HEK293 (cell line): ENCODE measurements around the gene CD79A.
"Not testable (repeated sequence)": the region's sequence is repeated elsewhere in the genome, so short reads cannot be mapped to it uniquely, and the experiment has no call there.

Experiments used
- CTCF ChIA-PET: fragments of 350-600 bp; formaldehyde crosslinking; extraction: SDS; loops from one replicate; lab custom pipeline; 2021; ENCODE audit warnings: antibody characterized with exemption; lab: Yijun Ruan, JAX
- POLR2A ChIA-PET: fragments of 300-600 bp; formaldehyde crosslinking; extraction: SDS; loops from one replicate; lab custom pipeline; 2020; ENCODE audit warnings: antibody characterized with exemption, inconsistent platforms; lab: Yijun Ruan, JAX
- H3K27ac ChIP-seq: fragments of 200-500 bp; sonication (Bioruptor generic); 2 replicates; pipeline ENCODE4 v1.5.1; 2014; ENCODE audit warnings: low read depth, low read length, control low read depth, inconsistent platforms; ENCODE audit errors: extremely low read depth
- H3K36me3 ChIP-seq, 2 experiments: fragments of 200-500 bp in 1 of 2; sonication (Bioruptor generic) in 1 of 2; 1 replicate in 1 of 2; 2 replicates in 1 of 2; pipeline ENCODE4 v1.5.1; 2014 to 2017; ENCODE audit warnings: inconsistent platforms in 2 of 2, low read length in 2 of 2; ENCODE audit not compliant: control insufficient read depth in 2 of 2, insufficient read depth in 1 of 2
- H3K4me1 ChIP-seq: fragments of 200-500 bp; sonication (Bioruptor generic); 2 replicates; pipeline ENCODE4 v1.5.1; 2014; ENCODE audit warnings: mild to moderate bottlenecking, low read length, inconsistent platforms; ENCODE audit not compliant: control insufficient read depth, insufficient read depth
- H3K4me3 ChIP-seq: 2 replicates; pipeline ENCODE4 v1.5.1; 2011; ENCODE audit warnings: low read depth, mild to moderate bottlenecking, control low read depth, low read length, moderate library complexity
- H3K9me3 ChIP-seq: fragments of 200-500 bp; sonication (Bioruptor generic); 2 replicates; pipeline ENCODE4 v1.5.1; 2014; ENCODE audit warnings: low read depth, low read length, inconsistent platforms; ENCODE audit not compliant: control insufficient read depth, insufficient read depth
- BCL11B ChIP-seq: fragments of 450-650 bp; formaldehyde crosslinking; IDR thresholded peaks from 2 replicates; pipeline ENCODE4 v1.5.1; 2016; ENCODE audit warnings: low read depth, missing biosample characterization, missing genetic modification characterization
- TCF7L2 ChIP-seq: IDR thresholded peaks from 2 replicates; pipeline ENCODE4 v1.6.1; 2011; ENCODE audit warnings: low read depth, mild to moderate bottlenecking, inconsistent platforms, low read length, moderate library complexity, borderline replicate concordance
- ZBTB17 ChIP-seq: fragments of 450-650 bp; formaldehyde crosslinking; IDR thresholded peaks from 2 replicates; pipeline ENCODE4 v1.5.1; 2016; ENCODE audit warnings: missing biosample characterization, missing genetic modification characterization
- ZNF10 ChIP-seq: fragments of 450-650 bp; formaldehyde crosslinking; IDR thresholded peaks from 2 replicates; pipeline ENCODE4 v1.5.1; 2017; ENCODE audit warnings: missing biosample characterization, missing genetic modification characterization
- ZNF223 ChIP-seq: fragments of 450-650 bp; formaldehyde crosslinking; IDR thresholded peaks from 2 replicates; pipeline ENCODE4 v1.5.1; 2016; ENCODE audit warnings: missing biosample characterization, missing genetic modification characterization
- ZNF416 ChIP-seq: fragments of 450-650 bp; formaldehyde crosslinking; IDR thresholded peaks from 2 replicates; pipeline ENCODE4 v1.5.1; 2016; ENCODE audit warnings: missing biosample characterization, missing genetic modification characterization
- ZNF426 ChIP-seq: fragments of 450-650 bp; formaldehyde crosslinking; IDR thresholded peaks from 2 replicates; pipeline ENCODE4 v1.5.1; 2017; ENCODE audit warnings: missing biosample characterization, missing genetic modification characterization, mild to moderate bottlenecking, inconsistent platforms, moderate library complexity
- ZNF48 ChIP-seq: fragments of 450-650 bp; formaldehyde crosslinking; IDR thresholded peaks from 2 replicates; pipeline ENCODE4 v1.5.1; 2016; ENCODE audit warnings: missing biosample characterization, missing genetic modification characterization
- ZNF677 ChIP-seq: fragments of 450-650 bp; IDR thresholded peaks from 2 replicates; pipeline ENCODE4 v1.5.0; 2018; ENCODE audit warnings: missing biosample characterization, mild to moderate bottlenecking, missing genetic modification characterization, moderate library complexity
- ZNF707 ChIP-seq: fragments of 450-650 bp; formaldehyde crosslinking; IDR thresholded peaks from 2 replicates; pipeline ENCODE4 v1.5.1; 2016; ENCODE audit warnings: missing biosample characterization, missing genetic modification characterization
- ZNF785 ChIP-seq: fragments of 450-650 bp; formaldehyde crosslinking; IDR thresholded peaks from 2 replicates; pipeline ENCODE4 v1.5.1; 2016; ENCODE audit warnings: missing biosample characterization, missing genetic modification characterization
- TF ChIP-seq, protein P1 (sequence below): fragments of 450-650 bp; IDR thresholded peaks from 2 replicates; pipeline ENCODE4 v1.5.1; 2018; ENCODE audit warnings: missing biosample characterization, mild to moderate bottlenecking, missing genetic modification characterization
- TF ChIP-seq, protein P2 (sequence below): fragments of 450-650 bp; formaldehyde crosslinking; IDR thresholded peaks from 2 replicates; pipeline ENCODE4 v1.5.1; 2016; ENCODE audit warnings: missing biosample characterization, missing genetic modification characterization
- TF ChIP-seq, protein P3 (sequence below): fragments of 450-650 bp; formaldehyde crosslinking; IDR thresholded peaks from 2 replicates; pipeline ENCODE4 v1.5.1; 2016; ENCODE audit warnings: missing biosample characterization, missing genetic modification characterization
- TF ChIP-seq, protein P4 (sequence below): fragments of 450-650 bp; formaldehyde crosslinking; IDR thresholded peaks from 2 replicates; pipeline ENCODE4 v1.5.1; 2017; ENCODE audit warnings: missing biosample characterization, missing genetic modification characterization
- TF ChIP-seq, protein P5 (sequence below): fragments of 450-650 bp; formaldehyde crosslinking; IDR thresholded peaks from 2 replicates; pipeline ENCODE4 v1.5.1; 2016; ENCODE audit warnings: missing biosample characterization, missing genetic modification characterization, borderline replicate concordance
- TF ChIP-seq, protein P6 (sequence below): fragments of 450-650 bp; formaldehyde crosslinking; IDR thresholded peaks from 2 replicates; pipeline ENCODE4 v1.5.0; 2017; ENCODE audit warnings: missing biosample characterization, missing genetic modification characterization, borderline replicate concordance

The CD79A gene

DNA sequence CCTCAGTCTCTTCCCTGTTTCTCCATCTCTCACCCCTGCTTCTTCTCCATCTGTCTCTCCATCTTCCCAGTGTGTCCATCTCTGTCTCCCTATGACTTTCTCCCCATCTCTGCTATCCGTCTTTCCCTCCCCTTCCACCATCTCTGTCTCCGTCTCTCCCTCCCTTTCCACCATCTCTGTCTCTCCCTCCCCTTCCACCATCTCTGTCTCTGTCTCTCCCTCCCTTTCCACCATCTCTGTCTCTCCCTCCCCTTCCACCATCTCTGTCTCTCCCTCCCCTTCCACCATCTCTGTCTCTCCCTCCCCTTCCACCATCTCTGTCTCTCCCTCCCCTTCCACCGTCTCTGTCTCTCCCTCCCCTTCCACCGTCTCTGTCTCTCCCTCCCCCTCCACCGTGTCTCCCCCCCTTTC is 37.4 kb downstream of the CD79A start:
- H3K4me3 ChIP-seq, POLR2A ChIA-PET, H3K27ac ChIP-seq, H3K4me1 ChIP-seq, H3K9me3 ChIP-seq, CTCF ChIA-PET, H3K36me3 ChIP-seq: not testable (repeated sequence)
- TF ChIP-seq BCL11B (tag by site-specific recombination) = 0 out of 2 replicates have a peak, but pooled peaks have one; percentile 5
- peak; percentile 69; the same call in 1 of the 2 replicates for TF ChIP-seq ZBTB17 (tag by site-specific recombination)

DNA sequence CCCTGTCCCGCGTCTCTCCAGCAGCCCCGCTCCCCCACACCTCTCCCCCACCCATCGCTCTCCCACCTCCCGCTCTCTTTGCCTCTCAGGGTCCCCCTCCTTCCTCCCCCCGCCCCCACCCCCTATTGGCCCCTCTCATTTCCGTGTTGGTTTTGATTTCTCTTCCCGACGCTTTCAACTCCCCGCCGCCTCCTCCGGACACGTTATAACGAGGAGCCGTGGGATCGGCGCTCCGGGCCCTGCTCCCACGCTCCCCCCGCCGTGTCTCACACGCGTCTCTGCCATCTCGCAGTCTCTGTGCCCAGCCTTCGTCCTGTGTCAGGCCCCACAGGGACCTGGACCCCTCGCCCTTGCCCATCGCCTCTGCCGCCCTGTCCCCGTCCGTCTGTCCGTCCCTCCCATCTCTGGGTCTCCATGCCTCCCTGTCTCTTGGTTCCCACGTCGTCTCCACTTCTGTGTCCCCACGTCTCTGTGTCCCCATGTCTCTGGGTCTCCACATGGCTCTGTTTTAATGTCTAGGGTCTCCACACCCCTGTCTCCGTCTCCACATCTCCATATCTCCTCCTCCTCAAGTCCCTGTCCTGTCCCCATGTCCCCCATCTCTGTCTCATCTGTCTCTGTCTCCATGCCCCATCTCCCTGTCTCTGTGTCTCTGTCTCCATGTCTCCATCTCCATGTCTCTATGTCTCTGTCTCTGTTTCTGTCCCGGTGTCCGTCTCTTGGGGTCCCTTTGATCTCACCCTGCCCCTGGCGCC is 38.1 kb downstream of the CD79A start:
- H3K9me3 ChIP-seq = no peaks in the 10 kb centered on the region
- POLR2A ChIA-PET = no interaction called here
- CTCF ChIA-PET = no interaction called here
- no peak overlapping the region for H3K27ac ChIP-seq
- H3K36me3 ChIP-seq = no peaks in the 10 kb centered on the region
- no peaks in the 10 kb centered on the region for H3K4me1 ChIP-seq
- no peak overlapping the region for H3K4me3 ChIP-seq
- TF ChIP-seq ZNF10 (tag by site-specific recombination) = no peak
- TF ChIP-seq TCF7L2 = no peak
- no peak for TF ChIP-seq ZNF707 (tag by site-specific recombination)
- TF ChIP-seq ZNF416 (tag by site-specific recombination) = no peak
- TF ChIP-seq, protein P1, sequence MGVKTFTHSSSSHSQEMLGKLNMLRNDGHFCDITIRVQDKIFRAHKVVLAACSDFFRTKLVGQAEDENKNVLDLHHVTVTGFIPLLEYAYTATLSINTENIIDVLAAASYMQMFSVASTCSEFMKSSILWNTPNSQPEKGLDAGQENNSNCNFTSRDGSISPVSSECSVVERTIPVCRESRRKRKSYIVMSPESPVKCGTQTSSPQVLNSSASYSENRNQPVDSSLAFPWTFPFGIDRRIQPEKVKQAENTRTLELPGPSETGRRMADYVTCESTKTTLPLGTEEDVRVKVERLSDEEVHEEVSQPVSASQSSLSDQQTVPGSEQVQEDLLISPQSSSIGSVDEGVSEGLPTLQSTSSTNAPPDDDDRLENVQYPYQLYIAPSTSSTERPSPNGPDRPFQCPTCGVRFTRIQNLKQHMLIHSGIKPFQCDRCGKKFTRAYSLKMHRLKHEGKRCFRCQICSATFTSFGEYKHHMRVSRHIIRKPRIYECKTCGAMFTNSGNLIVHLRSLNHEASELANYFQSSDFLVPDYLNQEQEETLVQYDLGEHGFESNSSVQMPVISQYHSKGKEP (tag by site-specific recombination) = no peak
- TF ChIP-seq, protein P2, sequence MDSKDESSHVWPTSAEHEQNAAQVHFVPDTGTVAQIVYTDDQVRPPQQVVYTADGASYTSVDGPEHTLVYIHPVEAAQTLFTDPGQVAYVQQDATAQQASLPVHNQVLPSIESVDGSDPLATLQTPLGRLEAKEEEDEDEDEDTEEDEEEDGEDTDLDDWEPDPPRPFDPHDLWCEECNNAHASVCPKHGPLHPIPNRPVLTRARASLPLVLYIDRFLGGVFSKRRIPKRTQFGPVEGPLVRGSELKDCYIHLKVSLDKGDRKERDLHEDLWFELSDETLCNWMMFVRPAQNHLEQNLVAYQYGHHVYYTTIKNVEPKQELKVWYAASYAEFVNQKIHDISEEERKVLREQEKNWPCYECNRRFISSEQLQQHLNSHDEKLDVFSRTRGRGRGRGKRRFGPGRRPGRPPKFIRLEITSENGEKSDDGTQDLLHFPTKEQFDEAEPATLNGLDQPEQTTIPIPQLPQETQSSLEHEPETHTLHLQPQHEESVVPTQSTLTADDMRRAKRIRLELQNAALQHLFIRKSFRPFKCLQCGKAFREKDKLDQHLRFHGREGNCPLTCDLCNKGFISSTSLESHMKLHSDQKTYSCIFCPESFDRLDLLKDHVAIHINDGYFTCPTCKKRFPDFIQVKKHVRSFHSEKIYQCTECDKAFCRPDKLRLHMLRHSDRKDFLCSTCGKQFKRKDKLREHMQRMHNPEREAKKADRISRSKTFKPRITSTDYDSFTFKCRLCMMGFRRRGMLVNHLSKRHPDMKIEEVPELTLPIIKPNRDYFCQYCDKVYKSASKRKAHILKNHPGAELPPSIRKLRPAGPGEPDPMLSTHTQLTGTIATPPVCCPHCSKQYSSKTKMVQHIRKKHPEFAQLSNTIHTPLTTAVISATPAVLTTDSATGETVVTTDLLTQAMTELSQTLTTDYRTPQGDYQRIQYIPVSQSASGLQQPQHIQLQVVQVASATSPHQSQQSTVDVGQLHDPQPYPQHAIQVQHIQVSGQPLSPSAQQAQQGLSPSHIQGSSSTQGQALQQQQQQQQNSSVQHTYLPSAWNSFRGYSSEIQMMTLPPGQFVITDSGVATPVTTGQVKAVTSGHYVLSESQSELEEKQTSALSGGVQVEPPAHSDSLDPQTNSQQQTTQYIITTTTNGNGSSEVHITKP = no peak
- TF ChIP-seq ZBTB17 (tag by site-specific recombination) = peak; percentile 89
- TF ChIP-seq, protein P3, sequence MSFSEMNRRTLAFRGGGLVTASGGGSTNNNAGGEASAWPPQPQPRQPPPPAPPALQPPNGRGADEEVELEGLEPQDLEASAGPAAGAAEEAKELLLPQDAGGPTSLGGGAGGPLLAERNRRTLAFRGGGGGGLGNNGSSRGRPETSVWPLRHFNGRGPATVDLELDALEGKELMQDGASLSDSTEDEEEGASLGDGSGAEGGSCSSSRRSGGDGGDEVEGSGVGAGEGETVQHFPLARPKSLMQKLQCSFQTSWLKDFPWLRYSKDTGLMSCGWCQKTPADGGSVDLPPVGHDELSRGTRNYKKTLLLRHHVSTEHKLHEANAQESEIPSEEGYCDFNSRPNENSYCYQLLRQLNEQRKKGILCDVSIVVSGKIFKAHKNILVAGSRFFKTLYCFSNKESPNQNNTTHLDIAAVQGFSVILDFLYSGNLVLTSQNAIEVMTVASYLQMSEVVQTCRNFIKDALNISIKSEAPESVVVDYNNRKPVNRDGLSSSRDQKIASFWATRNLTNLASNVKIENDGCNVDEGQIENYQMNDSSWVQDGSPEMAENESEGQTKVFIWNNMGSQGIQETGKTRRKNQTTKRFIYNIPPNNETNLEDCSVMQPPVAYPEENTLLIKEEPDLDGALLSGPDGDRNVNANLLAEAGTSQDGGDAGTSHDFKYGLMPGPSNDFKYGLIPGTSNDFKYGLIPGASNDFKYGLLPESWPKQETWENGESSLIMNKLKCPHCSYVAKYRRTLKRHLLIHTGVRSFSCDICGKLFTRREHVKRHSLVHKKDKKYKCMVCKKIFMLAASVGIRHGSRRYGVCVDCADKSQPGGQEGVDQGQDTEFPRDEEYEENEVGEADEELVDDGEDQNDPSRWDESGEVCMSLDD (tag by site-specific recombination) = peak; percentile 44; the same call in 1 of the 2 replicates
- no peak for TF ChIP-seq ZNF48 (tag by site-specific recombination)
- no peak for TF ChIP-seq ZNF223
- no peak for TF ChIP-seq ZNF426 (tag by site-specific recombination)
- TF ChIP-seq ZNF785 (tag by site-specific recombination) = peak; percentile 59; the same call in 1 of the 2 replicates
- TF ChIP-seq, protein P4, sequence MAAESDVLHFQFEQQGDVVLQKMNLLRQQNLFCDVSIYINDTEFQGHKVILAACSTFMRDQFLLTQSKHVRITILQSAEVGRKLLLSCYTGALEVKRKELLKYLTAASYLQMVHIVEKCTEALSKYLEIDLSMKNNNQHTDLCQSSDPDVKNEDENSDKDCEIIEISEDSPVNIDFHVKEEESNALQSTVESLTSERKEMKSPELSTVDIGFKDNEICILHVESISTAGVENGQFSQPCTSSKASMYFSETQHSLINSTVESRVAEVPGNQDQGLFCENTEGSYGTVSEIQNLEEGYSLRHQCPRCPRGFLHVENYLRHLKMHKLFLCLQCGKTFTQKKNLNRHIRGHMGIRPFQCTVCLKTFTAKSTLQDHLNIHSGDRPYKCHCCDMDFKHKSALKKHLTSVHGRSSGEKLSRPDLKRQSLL (tag by site-specific recombination) = peak; percentile 64; the same call in 1 of the 2 replicates
- no peak for TF ChIP-seq ZNF677 (tag by site-specific recombination)
- TF ChIP-seq, protein P5, sequence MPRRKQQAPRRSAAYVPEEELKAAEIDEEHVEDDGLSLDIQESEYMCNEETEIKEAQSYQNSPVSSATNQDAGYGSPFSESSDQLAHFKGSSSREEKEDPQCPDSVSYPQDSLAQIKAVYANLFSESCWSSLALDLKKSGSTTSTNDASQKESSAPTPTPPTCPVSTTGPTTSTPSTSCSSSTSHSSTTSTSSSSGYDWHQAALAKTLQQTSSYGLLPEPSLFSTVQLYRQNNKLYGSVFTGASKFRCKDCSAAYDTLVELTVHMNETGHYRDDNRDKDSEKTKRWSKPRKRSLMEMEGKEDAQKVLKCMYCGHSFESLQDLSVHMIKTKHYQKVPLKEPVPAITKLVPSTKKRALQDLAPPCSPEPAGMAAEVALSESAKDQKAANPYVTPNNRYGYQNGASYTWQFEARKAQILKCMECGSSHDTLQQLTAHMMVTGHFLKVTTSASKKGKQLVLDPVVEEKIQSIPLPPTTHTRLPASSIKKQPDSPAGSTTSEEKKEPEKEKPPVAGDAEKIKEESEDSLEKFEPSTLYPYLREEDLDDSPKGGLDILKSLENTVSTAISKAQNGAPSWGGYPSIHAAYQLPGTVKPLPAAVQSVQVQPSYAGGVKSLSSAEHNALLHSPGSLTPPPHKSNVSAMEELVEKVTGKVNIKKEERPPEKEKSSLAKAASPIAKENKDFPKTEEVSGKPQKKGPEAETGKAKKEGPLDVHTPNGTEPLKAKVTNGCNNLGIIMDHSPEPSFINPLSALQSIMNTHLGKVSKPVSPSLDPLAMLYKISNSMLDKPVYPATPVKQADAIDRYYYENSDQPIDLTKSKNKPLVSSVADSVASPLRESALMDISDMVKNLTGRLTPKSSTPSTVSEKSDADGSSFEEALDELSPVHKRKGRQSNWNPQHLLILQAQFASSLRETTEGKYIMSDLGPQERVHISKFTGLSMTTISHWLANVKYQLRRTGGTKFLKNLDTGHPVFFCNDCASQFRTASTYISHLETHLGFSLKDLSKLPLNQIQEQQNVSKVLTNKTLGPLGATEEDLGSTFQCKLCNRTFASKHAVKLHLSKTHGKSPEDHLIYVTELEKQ (tag by site-specific recombination) = no peak
- TF ChIP-seq, protein P6, sequence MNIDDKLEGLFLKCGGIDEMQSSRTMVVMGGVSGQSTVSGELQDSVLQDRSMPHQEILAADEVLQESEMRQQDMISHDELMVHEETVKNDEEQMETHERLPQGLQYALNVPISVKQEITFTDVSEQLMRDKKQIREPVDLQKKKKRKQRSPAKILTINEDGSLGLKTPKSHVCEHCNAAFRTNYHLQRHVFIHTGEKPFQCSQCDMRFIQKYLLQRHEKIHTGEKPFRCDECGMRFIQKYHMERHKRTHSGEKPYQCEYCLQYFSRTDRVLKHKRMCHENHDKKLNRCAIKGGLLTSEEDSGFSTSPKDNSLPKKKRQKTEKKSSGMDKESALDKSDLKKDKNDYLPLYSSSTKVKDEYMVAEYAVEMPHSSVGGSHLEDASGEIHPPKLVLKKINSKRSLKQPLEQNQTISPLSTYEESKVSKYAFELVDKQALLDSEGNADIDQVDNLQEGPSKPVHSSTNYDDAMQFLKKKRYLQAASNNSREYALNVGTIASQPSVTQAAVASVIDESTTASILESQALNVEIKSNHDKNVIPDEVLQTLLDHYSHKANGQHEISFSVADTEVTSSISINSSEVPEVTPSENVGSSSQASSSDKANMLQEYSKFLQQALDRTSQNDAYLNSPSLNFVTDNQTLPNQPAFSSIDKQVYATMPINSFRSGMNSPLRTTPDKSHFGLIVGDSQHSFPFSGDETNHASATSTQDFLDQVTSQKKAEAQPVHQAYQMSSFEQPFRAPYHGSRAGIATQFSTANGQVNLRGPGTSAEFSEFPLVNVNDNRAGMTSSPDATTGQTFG (tag by site-specific recombination) = no peak
